Endothelial cell of umbilical vein (primary cell): ENCODE results near the gene ORMDL3.

Experiments
- EZH2 ChIP-seq: IDR thresholded peaks from 2 replicates; pipeline ENCODE4 v1.6.1; 2012; ENCODE audit warnings: borderline replicate concordance, low read depth, mild to moderate bottlenecking, moderate library complexity, low read length, inconsistent platforms; ENCODE audit not compliant: severe bottlenecking
- FOS ChIP-seq: IDR thresholded peaks from 2 replicates; pipeline ENCODE4 v1.6.1; 2011; ENCODE audit warnings: mild to moderate bottlenecking, low read length, moderate library complexity, borderline replicate concordance; ENCODE audit not compliant: insufficient read depth
- MAX ChIP-seq: IDR thresholded peaks from 2 replicates; pipeline ENCODE4 v1.6.1; 2011; ENCODE audit not compliant: insufficient read depth, insufficient read length
- POLR2A ChIP-seq: IDR thresholded peaks from 2 replicates; pipeline ENCODE4 v1.6.1; 2012; ENCODE audit warnings: low read depth, mild to moderate bottlenecking, control low read depth, low read length
- TF ChIP-seq, protein P1 (sequence below), 2 donors: IDR thresholded peaks; 1 replicate in 1 of 2; 2 replicates in 1 of 2; pipeline ENCODE4 v1.5.1; 2011; ENCODE audit warnings: low read length in 2 of 2, mild to moderate bottlenecking in 2 of 2, moderate library complexity in 2 of 2, control low read depth in 1 of 2, inconsistent platforms in 1 of 2, low read depth in 1 of 2; ENCODE audit not compliant: insufficient read depth in 1 of 2; ENCODE audit errors: extremely low read depth in 1 of 2

- TF ChIP-seq, protein P1, sequence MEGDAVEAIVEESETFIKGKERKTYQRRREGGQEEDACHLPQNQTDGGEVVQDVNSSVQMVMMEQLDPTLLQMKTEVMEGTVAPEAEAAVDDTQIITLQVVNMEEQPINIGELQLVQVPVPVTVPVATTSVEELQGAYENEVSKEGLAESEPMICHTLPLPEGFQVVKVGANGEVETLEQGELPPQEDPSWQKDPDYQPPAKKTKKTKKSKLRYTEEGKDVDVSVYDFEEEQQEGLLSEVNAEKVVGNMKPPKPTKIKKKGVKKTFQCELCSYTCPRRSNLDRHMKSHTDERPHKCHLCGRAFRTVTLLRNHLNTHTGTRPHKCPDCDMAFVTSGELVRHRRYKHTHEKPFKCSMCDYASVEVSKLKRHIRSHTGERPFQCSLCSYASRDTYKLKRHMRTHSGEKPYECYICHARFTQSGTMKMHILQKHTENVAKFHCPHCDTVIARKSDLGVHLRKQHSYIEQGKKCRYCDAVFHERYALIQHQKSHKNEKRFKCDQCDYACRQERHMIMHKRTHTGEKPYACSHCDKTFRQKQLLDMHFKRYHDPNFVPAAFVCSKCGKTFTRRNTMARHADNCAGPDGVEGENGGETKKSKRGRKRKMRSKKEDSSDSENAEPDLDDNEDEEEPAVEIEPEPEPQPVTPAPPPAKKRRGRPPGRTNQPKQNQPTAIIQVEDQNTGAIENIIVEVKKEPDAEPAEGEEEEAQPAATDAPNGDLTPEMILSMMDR (IDR thresholded peaks at IDR 0.05; ENCODE audit: extremely low read depth in 1 of 2, insufficient read depth in 1 of 2, low read depth in 1 of 2, low read length in 2 of 2), result no peak
- no peak for TF ChIP-seq POLR2A
- TF ChIP-seq FOS, result no peak
- no peak for TF ChIP-seq EZH2
- no peak for TF ChIP-seq MAX
These were observed 6.5 kb upstream of the ORMDL3 start for GRCh38 chr17:39933912-39934311.
